OCI-LY3 (cell line): ENCODE data around the gene FBXL4.

Experiments used
- H2AFZ ChIP-seq: fragments of 200-600, 300-600 bp; shearing (Covaris generic); 2 replicates; pipeline ENCODE4 v1.6.0; 2014; ENCODE audit warnings: antibody characterized with exemption, low read depth, low read length
- H3K27ac ChIP-seq: fragments of 200-600, 300-600 bp; sonication (generic); 2 replicates; pipeline ENCODE4 v1.5.1; 2014; ENCODE audit warnings: mild to moderate bottlenecking, low read length, moderate library complexity, mixed read lengths
- H3K27me3 ChIP-seq: fragments of 200-600, 300-600 bp; sonication (generic); 2 replicates; pipeline ENCODE4 v1.6.1; 2014; ENCODE audit warnings: low read depth, low read length, mixed read lengths
- H3K36me3 ChIP-seq: fragments of 200-600, 300-600 bp; sonication (generic); replicated peaks from 2 replicates; pipeline ENCODE3; 2014; ENCODE audit warnings: low read depth, low read length, mixed read lengths
- H3K4me1 ChIP-seq: fragments of 300-600, 200-600 bp; sonication (generic); 2 replicates; pipeline ENCODE4 v1.6.1; 2014; ENCODE audit warnings: low read length, mixed read lengths
- H3K4me2 ChIP-seq: fragments of 200-600, 300-600 bp; sonication (generic); 2 replicates; pipeline ENCODE4 v1.6.1; 2014; ENCODE audit warnings: low read length, mixed read lengths
- H3K4me3 ChIP-seq: fragments of 300-600, 200-600 bp; sonication (generic); 2 replicates; pipeline ENCODE4 v1.5.1; 2014; ENCODE audit warnings: antibody characterized with exemption, mild to moderate bottlenecking, low read length, moderate library complexity
- H3K79me2 ChIP-seq: fragments of 300-600, 200-600 bp; shearing (Covaris generic); 2 replicates; pipeline ENCODE4 v1.6.1; 2014; ENCODE audit warnings: mild to moderate bottlenecking, low read length, mixed read lengths
- H3K9ac ChIP-seq: fragments of 300-600, 200-600 bp; shearing (Covaris generic); 2 replicates; pipeline ENCODE4 v1.6.0; 2014; ENCODE audit warnings: mild to moderate bottlenecking, low read length, moderate library complexity
- H3K9me3 ChIP-seq: fragments of 200-600, 300-600 bp; shearing (Covaris generic); 2 replicates; pipeline ENCODE4 v1.6.1; 2014; ENCODE audit warnings: low read length, mixed read lengths; ENCODE audit not compliant: insufficient read depth
- H4K20me1 ChIP-seq: fragments of 200-600, 300-600 bp; sonication (generic); 2 replicates; pipeline ENCODE4 v1.6.1; 2016; ENCODE audit warnings: low read length, mixed read lengths; ENCODE audit not compliant: insufficient read depth
- EZH2phosphoT487 ChIP-seq: fragments of 200-600 bp; shearing (Covaris generic); IDR thresholded peaks from 2 replicates; pipeline ENCODE4 v1.6.1; 2018; ENCODE audit warnings: antibody characterized with exemption, mixed run types, low read depth
- TF ChIP-seq, protein P1 (sequence below): fragments of 200-600, 300-600 bp; sonication (generic); IDR thresholded peaks from 2 replicates; pipeline ENCODE4 v1.5.1; 2014; ENCODE audit warnings: antibody characterized with exemption, low read length, low read depth

Gene FBXL4

GRCh38 chr6:98973571-98973970 is 25.8 kb upstream of the FBXL4 start:
- no peak overlapping the region for H3K4me2 ChIP-seq
- no peaks in the 10 kb centered on the region for H3K36me3 ChIP-seq
- H3K9me3 ChIP-seq: no peaks in the 10 kb centered on the region
- TF ChIP-seq, protein P1, sequence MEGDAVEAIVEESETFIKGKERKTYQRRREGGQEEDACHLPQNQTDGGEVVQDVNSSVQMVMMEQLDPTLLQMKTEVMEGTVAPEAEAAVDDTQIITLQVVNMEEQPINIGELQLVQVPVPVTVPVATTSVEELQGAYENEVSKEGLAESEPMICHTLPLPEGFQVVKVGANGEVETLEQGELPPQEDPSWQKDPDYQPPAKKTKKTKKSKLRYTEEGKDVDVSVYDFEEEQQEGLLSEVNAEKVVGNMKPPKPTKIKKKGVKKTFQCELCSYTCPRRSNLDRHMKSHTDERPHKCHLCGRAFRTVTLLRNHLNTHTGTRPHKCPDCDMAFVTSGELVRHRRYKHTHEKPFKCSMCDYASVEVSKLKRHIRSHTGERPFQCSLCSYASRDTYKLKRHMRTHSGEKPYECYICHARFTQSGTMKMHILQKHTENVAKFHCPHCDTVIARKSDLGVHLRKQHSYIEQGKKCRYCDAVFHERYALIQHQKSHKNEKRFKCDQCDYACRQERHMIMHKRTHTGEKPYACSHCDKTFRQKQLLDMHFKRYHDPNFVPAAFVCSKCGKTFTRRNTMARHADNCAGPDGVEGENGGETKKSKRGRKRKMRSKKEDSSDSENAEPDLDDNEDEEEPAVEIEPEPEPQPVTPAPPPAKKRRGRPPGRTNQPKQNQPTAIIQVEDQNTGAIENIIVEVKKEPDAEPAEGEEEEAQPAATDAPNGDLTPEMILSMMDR: no peak
- TF ChIP-seq EZH2phosphoT487: no peak
- no peak overlapping the region for H2AFZ ChIP-seq
- no peaks in the 10 kb centered on the region for H4K20me1 ChIP-seq
- H3K79me2 ChIP-seq: no peaks in the 10 kb centered on the region
- H3K4me3 ChIP-seq: no peak overlapping the region
- H3K27ac ChIP-seq: no peak overlapping the region
- peaks cover 27% of the 10 kb centered on the region for H3K4me1 ChIP-seq
- H3K9ac ChIP-seq: no peak overlapping the region
- no peaks in the 10 kb centered on the region for H3K27me3 ChIP-seq

DNA sequence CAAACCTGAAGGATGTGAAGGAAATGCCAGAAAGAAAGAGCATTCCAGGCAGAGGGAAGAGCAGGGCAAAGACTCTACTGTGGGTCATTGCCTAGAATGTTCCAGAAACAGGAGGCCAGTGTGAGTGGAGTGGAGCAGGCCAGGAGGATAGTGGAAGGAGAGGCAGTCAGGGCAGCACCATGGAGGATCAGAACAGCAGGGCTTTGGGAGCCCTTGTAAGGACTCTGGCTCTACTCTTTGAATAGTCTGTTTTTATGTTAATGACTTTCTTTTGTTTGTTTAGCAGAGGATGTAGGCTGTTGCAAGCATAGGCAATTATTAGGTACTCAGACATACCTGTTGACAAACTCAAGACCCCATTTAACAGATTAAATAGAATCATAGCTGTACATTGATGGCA is 23.6 kb upstream of the FBXL4 start:
- no peak overlapping the region for H3K9ac ChIP-seq
- no peaks in the 10 kb centered on the region for H3K27me3 ChIP-seq
- H2AFZ ChIP-seq: no peak overlapping the region
- H3K4me2 ChIP-seq: no peak overlapping the region
- H3K4me3 ChIP-seq: no peak overlapping the region
- no peaks in the 10 kb centered on the region for H3K9me3 ChIP-seq
- no peaks in the 10 kb centered on the region for H4K20me1 ChIP-seq
- H3K27ac ChIP-seq: no peak overlapping the region
- H3K4me1 ChIP-seq: peaks cover 27% of the 10 kb centered on the region
- no peaks in the 10 kb centered on the region for H3K79me2 ChIP-seq
- no peak for TF ChIP-seq EZH2phosphoT487
- TF ChIP-seq, protein P1: no peak
- H3K36me3 ChIP-seq: no peaks in the 10 kb centered on the region

- H3K27me3 ChIP-seq: no peaks in the 10 kb centered on the region
- no peak overlapping the region for H3K9ac ChIP-seq
- H3K4me2 ChIP-seq: no peak overlapping the region
- H3K4me1 ChIP-seq: peaks cover 24% of the 10 kb centered on the region
- H3K9me3 ChIP-seq: no peaks in the 10 kb centered on the region
- H3K27ac ChIP-seq: no peak overlapping the region
- no peaks in the 10 kb centered on the region for H3K79me2 ChIP-seq
- no peaks in the 10 kb centered on the region for H3K36me3 ChIP-seq
- H3K4me3 ChIP-seq: no peak overlapping the region
- H4K20me1 ChIP-seq: no peaks in the 10 kb centered on the region
- TF ChIP-seq, protein P1: no peak
- no peak for TF ChIP-seq EZH2phosphoT487
- H2AFZ ChIP-seq: no peak overlapping the region
Observed at GRCh38 chr6:98970469-98970868, 22.7 kb upstream of the FBXL4 start.

GRCh38 chr6:98967616-98968015 is 19.9 kb upstream of the FBXL4 start:
- H2AFZ ChIP-seq: no peak overlapping the region
- H3K4me2 ChIP-seq: no peak overlapping the region
- H3K4me3 ChIP-seq: no peak overlapping the region
- no peaks in the 10 kb centered on the region for H3K27me3 ChIP-seq
- peaks cover 10% of the 10 kb centered on the region; the same call in 1 of the 2 replicates for H3K4me1 ChIP-seq
- H4K20me1 ChIP-seq: no peaks in the 10 kb centered on the region
- H3K79me2 ChIP-seq: no peaks in the 10 kb centered on the region
- no peaks in the 10 kb centered on the region for H3K36me3 ChIP-seq
- no peak for TF ChIP-seq EZH2phosphoT487
- TF ChIP-seq, protein P1: no peak
- H3K27ac ChIP-seq: no peak overlapping the region
- no peak overlapping the region for H3K9ac ChIP-seq
- no peaks in the 10 kb centered on the region for H3K9me3 ChIP-seq
